ENCODE measurements around the gene MYLK4.

The MYLK4 gene

DNA sequence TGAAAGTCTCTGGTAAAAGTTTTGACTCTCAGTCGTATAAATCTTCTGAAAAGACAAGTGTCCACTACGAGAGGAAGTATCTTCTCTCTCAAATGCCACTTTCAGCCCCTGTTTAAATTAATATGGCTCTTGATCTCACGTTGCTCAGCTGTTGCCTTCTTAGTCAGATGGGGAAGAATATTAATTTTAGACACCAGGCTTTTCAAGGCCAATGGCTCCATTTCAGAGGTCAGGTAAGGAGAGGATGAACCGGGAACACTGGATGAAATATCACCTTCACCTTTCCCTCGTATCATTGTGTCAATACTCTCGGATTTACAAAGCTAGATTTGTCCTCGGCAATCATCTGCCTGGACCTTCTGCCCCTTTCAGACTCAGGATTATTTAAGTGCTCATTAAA, at the start of gene MYLK4:
MYLK4 (minus strand) TSS at position 91 of the 400 bp plus-strand sequence. CDS start 1,628 bp downstream, outside the sequence.
- TF ChIP-seq, protein P1, sequence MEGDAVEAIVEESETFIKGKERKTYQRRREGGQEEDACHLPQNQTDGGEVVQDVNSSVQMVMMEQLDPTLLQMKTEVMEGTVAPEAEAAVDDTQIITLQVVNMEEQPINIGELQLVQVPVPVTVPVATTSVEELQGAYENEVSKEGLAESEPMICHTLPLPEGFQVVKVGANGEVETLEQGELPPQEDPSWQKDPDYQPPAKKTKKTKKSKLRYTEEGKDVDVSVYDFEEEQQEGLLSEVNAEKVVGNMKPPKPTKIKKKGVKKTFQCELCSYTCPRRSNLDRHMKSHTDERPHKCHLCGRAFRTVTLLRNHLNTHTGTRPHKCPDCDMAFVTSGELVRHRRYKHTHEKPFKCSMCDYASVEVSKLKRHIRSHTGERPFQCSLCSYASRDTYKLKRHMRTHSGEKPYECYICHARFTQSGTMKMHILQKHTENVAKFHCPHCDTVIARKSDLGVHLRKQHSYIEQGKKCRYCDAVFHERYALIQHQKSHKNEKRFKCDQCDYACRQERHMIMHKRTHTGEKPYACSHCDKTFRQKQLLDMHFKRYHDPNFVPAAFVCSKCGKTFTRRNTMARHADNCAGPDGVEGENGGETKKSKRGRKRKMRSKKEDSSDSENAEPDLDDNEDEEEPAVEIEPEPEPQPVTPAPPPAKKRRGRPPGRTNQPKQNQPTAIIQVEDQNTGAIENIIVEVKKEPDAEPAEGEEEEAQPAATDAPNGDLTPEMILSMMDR (IDR thresholded peaks at IDR 0.05; ENCODE audit: low read depth, low read length) = no peak
- H3K4me3 ChIP-seq (ENCODE audit: low read depth, low read length) = no peak within 1 kb of the TSS

DNA sequence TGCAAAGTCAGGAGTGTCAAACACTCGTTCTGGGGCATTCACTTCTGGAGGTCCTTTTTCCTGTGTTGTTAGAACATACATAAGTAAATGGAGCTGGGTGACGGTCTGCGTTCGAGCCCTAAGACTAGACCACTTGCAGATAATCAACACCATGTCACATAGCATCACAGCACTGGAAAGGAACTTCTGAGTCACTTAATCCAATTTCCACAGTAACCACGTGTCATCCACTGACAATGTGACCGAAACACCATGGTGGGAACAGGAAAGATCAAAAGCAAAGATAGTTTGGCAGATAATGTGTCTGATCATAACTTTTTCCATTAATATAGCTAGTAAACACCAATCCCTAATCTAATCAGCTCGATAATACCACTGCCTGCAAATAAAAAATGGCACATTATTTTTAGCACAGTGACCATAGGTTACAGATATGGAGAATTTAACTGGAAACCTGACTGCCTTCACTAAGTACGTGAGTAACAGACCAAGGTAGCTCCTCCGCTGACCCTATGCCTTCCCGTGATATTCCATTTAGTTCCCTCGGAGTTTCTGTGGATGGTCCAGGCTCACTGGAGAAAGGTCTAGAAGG, 49.3 kb upstream of the MYLK4 start:
- H3K4me3 ChIP-seq (ENCODE audit: low read depth, low read length) = no peak overlapping the region
- TF ChIP-seq, protein P1 (IDR thresholded peaks at IDR 0.05; ENCODE audit: low read depth, low read length) = no peak

DNA sequence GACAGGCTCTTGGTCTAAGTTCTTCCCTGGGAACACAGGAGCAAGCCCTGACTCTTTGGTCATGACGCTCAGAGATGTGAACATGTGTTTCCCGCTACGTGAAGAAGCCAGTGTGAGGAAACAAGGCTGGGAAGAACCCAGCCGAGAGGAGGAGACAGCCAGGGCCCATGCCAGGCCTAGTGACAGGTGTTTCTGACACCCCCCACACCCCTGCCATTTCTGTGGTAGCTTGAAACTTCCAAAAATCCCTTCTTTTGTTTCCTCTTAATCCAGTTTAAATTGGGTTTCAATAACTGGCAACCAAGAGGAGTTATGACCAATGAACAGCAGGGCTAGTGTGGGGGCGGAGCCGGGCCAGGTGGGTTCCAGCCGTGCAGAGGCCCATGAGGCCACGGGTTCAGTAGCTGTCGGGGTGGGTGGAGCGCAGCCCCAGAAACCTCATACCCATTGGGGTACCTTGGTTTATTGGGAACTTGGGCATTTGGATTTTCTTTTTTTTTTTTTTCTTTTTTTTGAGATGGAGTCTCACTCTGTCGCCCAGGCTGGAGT, 47.9 kb upstream of the MYLK4 start:
- H3K4me3 ChIP-seq (ENCODE audit: low read depth, low read length) = no peak overlapping the region
- TF ChIP-seq, protein P1 (IDR thresholded peaks at IDR 0.05; ENCODE audit: low read depth, low read length) = no peak

DNA sequence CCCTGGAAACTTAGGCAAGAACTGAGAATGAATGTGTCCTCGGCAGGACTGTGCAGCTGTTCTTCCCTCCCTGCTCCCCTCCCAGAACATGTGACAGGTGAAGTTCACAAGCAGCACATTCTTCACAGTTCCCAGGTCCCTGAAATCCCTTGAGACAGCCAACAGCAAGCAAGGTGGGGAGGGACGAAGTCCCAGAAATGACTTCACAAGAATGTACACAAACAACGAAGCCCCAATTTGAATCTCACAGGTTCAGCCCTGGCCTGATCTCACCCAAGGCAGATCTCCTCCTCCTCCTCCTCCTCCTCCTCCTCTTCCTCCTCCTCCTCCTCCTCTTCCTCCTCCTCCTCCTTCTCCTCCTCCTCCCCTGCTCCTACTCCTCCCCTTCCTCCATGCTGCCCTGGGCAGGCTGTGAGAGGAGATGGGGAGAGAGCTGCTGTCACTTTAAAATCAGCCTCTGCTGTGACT, 46.9 kb upstream of the MYLK4 start:
- H3K4me3 ChIP-seq (ENCODE audit: low read depth, low read length) = no peak overlapping the region
- TF ChIP-seq, protein P1 (IDR thresholded peaks at IDR 0.05; ENCODE audit: low read depth, low read length) = no peak

DNA sequence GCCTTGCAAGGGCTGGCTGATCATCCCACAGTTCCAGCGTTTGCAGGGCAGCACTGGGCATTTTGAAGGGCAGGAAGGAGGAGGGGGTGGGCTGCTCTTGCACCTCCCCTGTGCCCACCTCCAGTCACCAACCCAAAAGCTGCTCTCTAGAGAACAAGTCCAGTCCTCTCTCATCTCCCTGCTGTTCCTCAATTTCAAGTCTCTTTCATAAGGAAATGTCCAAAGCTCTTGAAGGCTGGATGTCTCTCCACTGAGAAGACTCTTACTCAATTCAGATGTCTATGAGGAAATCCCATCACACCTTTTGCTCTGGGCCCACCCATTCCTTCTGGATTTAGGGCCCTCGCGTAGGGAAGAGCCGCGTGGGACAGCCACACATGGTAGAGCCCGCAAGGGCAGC, 46.1 kb upstream of the MYLK4 start:
- TF ChIP-seq, protein P1 (IDR thresholded peaks at IDR 0.05; ENCODE audit: low read depth, low read length) = no peak
- no peak overlapping the region for H3K4me3 ChIP-seq (ENCODE audit: low read depth, low read length)

DNA sequence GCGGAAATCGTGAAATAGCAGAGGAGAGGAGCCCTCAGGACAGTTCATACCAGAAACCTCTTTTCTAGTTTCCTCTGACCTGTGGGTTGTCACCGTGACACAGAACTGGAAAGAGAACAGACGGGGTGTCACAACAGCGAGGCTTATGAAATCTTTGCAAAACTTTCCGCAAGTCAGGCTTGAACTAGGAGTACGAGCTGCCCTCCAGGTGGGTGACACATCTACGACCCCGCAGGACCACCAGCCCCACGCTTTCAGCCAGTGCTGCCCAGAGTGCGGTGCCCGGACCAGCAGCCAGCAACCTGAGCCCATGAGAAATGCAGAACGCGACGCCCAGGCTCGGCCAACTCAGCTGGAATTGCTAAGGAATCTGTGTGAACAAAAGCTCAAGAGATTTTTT, 45.2 kb upstream of the MYLK4 start:
- no peak overlapping the region for H3K4me3 ChIP-seq (ENCODE audit: low read depth, low read length)
- TF ChIP-seq, protein P1 (IDR thresholded peaks at IDR 0.05; ENCODE audit: low read depth, low read length) = no peak

DNA sequence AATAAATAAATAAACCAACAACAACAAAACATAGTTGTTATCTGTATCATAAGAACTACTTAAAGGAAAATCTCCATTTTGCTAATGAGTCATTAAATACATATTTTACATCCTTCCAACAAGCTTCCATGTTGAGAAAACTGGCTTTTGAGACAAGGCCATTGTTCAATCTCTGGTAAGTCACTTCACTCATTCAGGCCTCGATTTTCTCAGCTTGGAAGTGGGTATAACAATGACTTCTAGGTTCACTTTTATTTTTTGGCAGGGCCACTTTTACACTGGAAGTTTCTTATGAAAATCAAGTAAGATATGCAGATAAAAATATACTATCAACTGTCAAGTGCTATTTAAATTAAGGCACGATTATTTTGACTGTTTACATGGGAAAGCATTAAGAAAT, 44.4 kb upstream of the MYLK4 start:
- TF ChIP-seq, protein P1 (IDR thresholded peaks at IDR 0.05; ENCODE audit: low read depth, low read length) = no peak
- no peak overlapping the region for H3K4me3 ChIP-seq (ENCODE audit: low read depth, low read length)

Measured in WI38 (cell line).